Activated effector memory CD4-positive, alpha-beta T cell treated with Interleukin-2 at 50 U/mL for 16 hours (primary cell): ENCODE measurements around the gene RNF208.

Source experiments
- DNase-seq: peaks from one replicate; pipeline ENCODE4 v3.0.0-alpha.2; 2020

RNF208 gene

DNA sequence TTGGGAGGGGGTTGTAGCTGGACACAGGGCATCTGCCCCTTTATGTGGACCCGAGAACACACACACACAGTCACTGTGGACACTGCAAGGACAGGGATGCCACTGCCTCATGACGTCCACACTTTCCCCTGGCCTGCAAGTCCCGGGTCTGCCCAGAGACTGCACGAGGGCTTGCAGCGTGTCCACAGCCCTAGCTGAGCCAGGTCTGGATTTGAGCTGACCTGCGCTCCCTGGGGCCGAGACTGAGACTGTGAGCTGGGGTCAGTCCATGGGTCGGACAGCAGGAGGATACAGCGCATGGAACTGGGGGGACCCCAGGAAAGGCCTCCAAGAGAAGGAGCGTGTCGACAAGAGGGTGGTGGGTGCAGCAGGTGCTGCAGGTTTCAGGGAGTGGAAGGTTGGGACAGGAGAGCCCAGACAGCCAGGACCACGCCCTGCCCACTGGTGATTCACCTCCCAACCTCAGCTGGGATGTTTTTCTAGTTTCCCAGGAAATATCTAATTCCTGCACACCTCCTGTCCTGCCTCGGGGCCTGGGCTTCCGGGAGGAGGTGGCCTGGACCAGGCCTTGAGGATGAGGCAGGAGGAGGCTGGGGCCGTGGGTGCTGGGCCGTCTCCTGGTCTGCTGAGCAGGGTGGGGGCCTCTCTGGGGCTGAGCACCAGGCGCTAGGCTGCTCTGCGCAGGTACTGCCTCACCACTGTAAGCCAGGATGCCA lies 4.5 kb upstream of the RNF208 start:
- DNase-seq, result no peak

DNA sequence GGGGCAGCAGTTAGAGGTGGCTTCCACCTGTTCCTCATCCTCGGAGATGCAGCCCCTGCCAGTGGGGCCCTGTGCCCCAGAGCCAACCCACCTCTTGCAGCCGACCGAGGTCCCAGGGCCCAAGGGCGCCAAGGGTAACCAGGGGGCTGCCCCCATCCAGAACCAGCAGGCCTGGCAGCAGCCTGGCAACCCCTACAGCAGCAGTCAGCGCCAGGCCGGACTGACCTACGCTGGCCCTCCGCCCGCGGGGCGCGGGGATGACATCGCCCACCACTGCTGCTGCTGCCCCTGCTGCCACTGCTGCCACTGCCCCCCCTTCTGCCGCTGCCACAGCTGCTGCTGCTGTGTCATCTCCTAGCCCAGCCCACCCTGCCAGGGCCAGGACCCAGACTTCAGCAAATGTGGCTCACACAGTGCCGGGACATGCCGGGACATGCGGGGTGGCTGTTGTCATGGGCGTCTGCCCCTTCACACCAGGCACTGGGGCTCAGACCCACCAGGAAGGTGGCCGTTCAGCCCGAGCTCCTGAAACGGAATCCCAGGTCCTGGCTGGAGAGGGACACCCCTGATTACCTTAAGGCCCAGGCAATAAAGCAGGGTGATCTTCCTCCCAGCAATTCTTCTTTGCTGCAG lies 3.8 kb upstream of the RNF208 start:
- no peak for DNase-seq

DNA sequence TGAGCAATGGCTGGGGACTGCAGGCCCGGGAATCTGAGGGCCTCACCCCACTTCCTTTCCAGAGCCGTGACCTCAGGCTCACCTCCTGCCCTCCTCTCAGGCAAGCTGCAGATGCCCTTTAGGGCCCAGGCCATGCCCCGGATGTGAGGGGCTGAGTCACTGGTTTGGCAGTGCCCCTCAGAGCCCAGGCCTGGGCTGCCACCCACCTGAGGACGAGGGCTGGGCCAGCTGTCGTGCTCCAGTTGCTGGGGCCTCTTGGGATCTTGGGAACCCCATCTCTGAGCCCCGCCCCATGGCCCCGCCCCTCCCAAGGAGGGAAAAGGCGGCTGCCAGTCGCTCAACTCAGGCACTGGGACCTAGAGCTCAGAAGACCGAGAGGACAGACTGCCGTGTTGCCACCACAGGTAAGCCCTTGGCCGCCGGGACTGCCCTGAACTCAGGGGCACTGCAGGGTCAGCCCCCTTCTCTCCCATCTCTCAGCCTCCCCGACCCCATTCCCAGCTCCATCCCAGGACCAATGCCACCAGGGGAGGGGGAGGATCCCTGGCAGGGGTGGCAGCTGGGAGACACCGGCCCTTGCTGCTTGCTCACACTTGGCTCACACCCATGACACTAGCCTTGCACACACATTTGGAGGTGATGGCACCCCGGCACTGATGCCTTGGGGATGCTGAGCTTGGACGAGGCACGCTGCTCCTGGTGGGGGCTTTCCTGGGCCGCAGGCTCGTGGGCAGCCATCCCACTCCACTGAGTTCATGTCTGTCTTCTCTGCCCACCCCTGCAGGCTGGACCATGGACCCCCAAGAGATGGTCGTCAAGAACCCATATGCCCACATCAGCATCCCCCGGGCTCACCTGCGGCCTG lies 3.0 kb upstream of the RNF208 start, which contains the start of gene CYSRT1:
CYSRT1 (plus strand) TSS at position 345 of the 865 bp plus-strand sequence; CDS start at position 793, 448 bp downstream.
- DNase-seq, result no peak

DNA sequence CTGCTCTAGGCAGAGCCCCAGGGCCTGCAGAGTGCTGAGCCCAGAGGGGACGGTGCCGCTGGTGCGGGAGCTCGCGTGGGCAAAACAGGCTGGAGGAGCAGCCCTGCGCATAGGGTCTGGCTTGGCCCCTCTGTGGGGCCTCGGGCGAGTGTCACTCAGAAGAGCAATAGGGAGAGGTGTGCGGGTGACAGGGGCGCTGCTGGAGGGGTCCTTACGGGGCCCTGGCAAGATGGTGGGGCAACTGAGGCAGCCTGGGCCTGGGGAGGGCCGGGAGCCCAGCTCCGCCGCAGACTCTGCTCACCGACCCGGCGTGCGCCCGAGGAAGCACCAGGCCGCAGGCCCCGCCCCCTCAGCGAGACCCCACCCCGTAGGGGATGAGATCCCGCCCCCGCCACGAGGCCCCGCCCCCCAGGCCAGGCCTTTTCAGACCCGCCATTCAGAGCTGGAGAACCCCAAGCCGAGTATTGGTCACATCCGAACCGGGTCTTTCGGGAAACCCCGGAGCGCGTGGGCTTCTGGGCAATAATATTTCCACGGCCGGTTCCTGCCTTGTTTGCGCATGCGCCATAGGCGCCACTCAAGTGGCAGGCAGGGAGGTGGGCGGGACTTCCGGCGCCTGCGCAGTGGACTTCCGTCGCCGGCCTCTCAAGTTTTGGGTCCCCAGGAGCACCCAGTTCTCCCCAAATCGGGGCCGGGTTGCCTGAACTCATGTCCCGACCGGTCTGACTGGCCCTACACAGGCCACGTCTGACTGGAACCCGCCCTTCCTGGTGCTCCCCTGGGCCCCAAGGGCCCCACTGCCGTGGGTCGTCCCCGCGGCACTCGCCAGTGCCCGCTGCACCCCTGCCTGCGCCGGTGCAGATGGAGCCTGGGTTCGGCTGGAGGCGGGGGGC lies 1.3 kb upstream of the RNF208 start:
- DNase-seq, result peak; percentile 97

DNA sequence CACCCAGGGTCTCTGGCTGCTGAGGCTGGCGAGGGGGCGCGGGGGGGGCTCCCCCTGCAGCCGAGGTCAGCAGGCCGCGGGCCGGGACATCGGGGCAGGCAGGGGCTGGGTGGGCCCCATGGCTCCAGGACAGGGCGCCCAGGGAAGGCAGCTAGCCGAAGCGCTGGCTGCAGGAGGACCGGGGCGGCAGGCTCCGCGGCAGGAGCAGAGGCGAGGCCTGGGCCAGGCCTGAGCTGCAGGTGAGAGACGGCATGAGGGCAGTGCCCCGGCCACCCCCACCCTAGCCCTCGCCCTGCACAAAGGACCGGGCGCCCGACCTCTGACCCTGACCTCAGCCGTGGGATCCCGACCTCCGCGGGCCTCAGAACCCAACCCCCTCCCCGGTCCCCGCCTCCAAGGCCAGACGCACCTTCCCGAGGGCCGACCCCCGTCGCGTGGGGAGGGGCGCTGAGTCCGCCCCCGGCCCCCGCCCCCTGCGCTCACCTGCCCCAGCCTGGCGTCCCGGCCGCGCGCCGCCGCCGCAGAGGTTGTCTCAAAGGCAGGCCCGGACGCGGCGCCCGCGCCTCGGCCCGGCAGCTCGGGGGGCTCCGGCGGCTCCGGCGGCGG lies 431 bp downstream of the RNF208 start:
- no peak for DNase-seq

DNA sequence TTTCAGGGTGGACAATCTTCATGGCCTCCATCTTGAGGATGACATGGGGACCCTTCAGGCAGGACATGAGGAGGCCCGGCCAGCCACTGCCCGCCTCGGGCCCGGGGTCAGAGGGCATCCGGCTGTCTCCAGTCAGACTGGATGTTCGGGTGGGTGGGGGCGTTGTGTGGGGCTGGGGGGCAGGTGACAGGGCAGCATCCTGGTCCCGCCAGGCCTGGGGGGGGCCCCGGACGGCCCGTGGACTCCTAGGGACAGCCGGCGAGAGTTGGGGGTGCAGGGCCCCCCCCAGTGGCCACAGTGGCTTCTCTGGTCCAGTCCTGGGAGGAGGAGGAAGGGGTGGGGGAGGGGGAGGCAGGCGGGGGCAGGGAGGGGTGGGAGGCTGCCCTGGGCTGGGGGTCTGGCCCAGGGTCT lies 940 bp downstream of the RNF208 start:
- no peak for DNase-seq

DNA sequence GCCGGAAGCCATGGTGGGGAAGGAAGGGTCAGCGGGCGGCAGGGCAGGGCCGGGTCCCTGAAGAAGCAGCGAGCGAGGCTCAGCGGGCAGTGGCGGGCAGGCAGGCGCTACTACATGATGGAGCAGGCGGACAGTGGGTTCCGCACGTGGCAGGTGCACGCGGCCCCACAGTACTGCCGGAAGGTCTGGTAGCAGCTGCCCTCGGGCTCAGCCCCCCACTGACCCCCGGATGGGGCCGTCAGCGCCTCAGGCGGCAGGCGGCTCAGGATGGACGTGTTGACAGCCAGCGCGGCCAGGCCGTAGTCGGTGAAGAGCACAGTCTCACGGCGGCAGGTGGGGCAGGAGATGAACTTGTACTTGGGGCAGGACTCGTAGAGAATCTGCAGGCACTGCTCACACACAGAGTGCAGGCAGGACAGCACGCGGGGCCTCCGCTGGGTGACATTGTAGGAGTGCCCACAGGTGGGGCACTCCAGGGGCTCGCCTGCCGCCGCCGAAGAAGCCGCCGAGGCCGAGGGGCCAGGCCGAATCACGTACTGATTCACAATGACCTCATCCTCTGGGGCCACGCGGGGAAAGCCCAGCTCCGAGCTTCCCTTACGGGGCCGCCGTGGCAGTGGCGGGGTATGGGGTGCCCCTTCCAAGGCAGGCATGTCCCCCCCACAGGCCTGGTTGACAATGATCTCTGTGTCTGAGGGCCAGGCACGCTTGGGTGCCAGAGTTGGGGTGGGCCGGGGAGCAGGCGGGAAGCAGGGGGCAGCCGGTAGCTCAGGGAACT lies 1.5 kb downstream of the RNF208 start:
- DNase-seq, result no peak

DNA sequence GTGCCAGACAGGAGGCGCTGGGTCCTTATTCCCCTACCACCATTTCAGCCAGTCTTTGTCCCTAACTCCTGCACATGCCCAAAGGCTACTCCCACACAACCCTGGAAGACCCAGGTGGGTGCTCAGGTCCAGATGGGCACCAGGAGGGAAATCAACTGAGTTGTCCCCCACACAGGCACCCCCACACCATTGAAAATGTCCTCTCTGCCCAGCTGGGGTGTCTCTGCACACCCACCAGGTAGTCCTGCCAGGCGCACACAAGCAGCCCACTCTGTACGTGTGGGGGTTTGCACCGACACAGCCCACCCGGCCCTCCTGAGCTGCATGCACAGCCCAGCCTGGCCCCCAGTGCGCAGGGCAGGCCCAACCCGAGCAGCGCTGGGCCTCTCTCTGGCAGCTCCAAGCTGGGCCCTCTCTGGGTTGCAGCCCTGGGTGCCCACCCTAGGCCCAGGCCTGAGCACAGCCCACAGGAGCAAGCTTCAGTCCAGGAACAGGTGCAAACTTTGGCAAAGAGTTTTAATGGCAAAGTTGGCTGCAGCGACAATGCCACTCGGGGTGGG lies 2.2 kb downstream of the RNF208 start:
- DNase-seq, result no peak

DNA sequence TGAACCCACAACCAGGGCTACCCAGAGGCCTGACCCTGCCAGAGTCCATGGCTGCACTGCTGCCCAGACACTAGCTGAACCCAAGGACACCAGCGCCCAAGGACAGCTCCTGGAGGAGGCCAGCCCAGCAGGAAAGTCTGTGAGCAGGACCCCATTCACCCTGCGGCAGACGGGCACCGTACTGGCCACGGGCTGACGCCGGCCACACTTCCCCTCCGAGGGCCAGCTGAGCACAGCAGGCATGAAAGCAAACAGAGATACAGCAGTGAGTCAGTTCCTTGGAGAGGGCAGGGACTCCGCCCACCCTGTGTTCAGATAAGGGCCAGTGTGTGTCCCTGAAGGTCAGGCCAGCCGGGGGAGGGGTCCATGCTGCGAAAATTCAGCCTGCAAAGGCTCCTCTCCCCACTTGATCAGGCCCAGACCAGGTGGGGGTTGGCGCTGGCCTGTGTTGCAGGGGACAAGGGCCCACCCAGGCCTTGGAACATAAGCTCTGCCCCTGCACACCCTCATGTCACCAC lies 3.2 kb downstream of the RNF208 start:
- DNase-seq, result no peak

DNA sequence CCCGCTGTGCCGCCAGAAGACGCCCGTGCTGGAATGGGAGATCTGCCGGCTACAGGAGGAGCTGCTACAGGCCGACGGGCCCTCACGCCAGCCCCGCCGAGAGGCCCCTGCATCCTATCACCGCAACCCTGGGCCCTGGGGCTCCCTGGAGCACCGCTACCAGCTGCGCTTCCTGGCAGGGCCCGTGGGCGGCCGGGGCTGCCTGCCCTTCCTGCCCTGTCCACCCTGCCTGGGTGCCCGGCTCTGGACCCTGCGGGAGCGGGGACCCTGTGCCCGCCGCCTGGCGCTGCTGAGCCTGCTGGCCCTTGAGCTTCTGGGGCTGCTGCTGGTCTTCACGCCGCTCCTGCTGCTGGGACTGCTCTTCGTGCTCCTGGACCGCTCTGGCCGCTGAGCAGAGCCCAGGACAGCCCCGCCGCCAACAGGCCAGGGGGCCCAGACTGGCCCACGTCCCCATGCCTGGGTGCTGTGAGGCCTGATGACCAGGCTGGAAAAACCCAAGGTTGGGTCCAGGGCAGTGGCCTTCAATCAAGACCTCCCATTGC lies 3.8 kb downstream of the RNF208 start:
- DNase-seq, result no peak

DNA sequence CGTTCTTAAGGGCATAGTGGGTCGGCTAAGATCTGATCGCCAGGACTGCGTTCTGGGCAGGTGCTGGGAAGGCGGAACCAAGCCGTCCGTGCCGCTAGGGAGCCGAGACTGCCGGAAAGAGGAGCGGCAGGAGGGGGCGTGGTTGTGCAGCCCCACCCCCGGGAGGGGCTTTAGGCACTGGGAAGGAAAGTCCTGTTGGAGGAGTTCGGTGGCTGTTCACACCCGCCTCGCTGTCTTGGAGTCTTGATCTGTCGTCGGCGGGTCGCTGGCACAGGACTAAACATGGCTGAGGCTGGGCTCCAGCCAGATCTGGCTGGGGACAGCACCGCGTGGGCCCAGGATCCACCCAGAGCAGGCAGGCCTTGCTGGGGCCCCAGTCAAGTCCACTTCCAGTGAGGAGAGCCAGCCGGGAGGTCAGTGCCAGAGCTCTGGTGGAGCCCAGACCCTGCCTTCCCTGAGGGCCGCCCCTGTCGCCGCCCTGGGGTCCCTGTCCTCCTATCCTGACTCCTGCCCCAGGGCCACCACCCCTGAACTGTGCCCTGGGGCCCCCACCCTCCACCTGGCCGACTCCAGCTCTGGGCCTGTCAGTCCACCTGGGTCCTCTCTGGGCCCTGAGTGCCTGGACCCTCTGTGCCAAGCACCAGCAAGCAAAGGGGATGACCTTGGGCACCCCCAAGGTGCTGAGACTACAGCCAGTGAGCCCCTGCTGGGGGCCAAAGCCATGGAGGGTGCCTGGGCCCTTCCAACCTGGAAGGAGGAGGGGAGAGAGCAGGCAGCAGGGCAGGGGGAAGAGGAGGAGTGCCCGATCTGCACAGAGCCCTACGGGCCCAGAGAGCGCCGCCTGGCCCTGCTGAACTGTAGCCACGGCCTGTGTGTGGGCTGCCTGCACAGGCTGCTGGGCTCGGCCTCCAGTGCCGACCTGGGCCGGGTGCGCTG lies 4.5 kb downstream of the RNF208 start:
- no peak for DNase-seq

DNA sequence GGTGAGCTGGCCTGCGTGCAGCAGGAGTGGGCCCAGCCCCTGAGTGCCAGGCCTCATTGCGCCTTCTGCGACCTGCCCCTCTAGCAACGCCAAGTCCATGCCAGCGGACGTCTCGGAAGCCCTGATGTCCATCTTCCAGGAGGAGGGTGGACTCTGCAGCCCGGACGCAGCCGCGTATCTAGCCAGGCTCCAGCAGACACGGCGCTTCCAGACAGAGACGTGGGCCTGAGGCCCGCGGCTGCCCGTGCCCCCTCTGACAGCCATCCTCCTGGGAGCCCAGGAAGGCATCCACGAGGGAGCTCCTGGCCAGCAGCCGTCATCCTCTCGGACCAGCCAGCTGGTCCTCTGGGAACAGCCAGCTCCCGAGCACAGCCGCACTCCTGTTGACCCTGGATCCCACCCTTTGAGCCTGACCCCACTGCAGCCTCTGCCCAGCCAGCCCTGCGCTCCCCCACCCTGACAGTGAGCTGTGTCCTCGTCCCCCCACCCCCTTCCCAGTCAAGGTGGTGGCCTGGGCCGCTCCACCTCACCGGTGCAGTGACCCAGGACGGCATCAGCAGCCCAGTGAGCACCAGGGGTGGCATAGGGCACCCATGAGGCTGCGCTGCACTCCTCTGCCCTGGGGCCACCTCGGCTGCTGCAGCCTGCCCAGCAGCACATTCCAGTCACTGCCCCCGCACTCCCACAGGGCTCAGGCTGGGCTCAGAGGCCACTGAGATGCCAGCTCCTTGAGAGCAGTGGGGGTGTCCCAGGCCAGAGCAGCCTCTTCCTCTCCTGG lies 5.7 kb downstream of the RNF208 start:
- DNase-seq, result no peak

DNA sequence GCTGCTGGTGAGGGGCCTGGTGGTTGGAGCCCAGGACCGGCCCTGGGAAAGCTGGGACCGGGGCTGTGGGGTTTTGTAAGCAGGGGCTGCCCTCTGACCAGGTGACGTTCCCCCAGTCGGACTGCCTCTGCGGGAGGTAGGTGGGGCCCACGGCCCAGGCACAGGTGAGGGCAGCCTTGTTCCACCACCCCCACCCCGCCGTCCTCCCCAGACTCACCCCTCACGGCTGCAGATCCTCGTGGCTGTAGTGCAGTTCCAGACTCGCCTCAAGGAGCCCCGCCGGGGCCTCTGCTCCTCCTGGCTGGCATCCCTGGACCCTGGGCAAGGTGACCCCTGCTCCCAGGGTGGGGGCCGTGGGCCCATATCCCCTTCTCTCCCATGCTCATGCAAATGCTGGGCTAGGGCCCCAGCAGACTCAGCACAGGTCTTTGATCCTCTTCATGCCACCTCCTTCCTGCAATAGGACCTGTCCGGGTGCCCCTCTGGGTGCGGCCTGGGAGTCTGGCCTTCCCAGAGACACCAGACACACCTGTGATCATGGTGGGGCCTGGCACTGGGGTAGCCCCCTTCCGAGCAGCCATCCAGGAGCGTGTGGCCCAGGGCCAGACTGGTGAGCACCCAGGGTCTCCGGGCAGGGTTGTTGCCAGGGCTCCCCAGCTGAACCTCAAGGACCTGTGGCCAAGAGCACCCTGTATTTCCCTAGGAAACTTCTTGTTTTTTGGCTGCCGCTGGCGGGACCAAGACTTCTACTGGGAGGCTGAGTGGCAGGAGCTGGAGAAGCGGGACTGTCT lies 6.6 kb downstream of the RNF208 start:
- no peak for DNase-seq

DNA sequence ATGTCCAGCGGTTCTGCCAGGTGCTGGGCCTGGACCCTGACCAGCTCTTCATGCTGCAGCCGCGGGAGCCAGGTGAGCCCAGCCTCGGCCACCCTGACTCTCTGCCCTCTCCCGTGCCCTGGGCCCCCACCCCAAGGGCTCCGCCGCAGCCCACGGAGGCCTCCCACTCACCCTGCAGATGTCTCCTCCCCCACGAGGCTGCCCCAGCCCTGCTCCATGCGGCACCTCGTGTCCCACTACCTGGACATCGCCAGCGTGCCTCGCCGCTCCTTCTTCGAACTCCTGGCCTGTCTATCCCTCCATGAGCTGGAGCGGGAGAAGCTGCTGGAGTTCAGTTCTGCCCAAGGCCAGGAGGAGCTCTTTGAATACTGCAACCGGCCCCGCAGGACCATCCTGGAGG lies 7.4 kb downstream of the RNF208 start:
- DNase-seq, result no peak

DNA sequence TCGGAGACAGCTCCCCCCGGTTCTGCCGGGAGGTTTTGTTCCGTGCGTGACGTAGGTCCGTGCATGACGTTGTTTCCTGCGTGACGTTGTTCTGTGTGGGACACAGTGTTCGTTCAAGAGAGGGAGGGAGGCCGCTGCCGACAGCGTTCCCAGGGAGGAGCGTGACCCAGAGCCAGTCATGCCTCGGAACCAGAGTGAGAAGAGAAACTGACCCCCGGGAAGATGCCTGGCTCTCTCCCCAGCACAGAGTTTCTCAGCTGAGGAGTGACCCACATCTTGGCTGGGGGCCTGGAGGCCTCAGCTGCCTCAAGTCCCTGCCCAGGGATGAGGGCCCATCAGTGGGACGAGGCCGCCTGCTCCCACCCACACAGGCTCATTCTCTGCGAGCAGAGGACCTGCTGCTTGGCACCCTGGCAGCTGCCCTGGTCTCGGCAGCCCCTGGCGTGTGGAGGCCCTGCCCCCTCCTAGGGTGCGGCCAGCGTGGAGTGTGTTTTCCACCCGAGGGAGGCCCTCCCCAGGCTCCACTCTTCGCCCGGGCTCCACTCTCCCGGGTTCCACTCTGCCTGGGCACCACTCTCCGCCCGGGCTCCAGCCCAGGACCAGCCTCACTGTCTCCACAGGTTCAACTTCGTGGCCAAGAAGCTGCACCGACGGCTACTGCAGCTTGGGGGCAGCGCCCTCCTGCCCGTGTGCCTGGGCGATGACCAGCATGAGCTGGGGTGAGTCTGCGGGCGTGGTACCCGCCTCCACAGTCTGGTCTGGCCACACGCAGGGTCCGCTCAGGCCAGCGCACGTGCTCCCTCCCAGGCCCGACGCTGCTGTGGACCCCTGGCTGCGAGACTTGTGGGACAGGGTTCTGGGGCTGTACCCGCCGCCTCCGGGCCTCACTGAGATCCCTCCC lies 8.6 kb downstream of the RNF208 start:
- no peak for DNase-seq

DNA sequence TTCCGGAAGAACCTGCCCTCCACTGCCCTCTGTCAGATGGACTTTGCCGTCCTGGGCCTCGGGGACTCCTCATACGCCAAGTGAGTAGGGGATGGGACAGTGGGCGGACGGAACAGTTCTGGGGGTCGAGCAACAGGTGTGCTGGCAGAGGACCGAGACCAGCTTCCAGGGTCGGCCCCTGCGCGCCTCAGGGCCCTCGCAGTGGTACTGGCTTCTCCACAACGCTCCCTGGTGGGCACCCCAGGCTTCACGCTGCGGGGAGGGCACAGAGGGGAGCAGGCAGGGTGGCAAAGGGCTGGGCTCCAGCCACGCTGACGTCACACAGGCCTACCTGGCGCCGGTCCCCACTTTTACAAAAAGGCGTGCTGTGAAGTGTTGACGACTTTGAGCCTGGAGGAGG lies 9.5 kb downstream of the RNF208 start:
- no peak for DNase-seq

DNA sequence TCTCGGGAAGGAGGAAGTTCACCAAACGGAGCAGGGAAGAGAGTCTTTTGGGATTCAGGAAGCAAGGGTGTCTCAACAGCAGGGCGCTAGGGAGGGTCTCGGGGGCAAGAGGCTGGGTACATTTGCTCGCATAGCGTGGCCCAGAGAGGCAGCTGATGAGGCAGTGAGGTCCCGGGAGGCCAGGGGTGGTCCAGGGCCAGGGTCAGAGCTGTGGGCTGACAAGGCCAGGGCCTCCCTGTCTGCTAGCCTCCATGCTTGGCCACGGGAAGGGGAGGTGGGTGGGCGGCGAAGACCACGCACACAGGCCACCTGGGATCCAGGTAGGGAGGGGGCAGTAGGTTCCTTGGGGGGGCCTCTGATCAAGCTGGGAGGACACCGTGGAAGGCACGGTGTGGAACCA lies 10.5 kb downstream of the RNF208 start:
- no peak for DNase-seq
